IPS-NIHi11 (cell line): Measurements from ENCODE around the gene ZBTB12.
"Not testable (repeated sequence)": the region's sequence is repeated elsewhere in the genome, so short reads cannot be mapped to it uniquely, and the experiment has no call there.

ENCODE experiments used
- DNase-seq: peaks from one replicate; pipeline ENCODE4 v3.0.0; 2012; ENCODE audit warnings: mixed read lengths, low spot score

The ZBTB12 gene

DNA sequence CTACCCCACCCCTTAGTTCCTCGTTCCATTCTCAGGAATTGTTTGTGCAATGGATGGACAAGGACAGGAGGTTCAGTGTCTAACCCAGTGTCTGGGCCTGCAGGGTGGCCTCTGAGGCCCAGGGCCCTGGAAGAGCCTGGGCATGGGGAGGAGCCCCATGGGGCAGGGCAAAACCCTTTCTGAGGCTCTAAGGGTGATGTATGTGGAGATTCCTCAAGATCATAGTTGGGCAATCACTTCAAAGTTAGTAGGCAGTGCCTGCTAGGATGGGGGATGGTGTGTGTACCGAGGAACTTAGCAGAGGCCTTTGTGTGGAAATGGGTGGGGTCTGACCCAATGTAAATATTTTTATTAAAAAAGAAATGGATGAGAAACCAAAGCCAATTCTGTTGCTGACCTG lies 18.9 kb upstream of the ZBTB12 start:
- no peak for DNase-seq

DNA sequence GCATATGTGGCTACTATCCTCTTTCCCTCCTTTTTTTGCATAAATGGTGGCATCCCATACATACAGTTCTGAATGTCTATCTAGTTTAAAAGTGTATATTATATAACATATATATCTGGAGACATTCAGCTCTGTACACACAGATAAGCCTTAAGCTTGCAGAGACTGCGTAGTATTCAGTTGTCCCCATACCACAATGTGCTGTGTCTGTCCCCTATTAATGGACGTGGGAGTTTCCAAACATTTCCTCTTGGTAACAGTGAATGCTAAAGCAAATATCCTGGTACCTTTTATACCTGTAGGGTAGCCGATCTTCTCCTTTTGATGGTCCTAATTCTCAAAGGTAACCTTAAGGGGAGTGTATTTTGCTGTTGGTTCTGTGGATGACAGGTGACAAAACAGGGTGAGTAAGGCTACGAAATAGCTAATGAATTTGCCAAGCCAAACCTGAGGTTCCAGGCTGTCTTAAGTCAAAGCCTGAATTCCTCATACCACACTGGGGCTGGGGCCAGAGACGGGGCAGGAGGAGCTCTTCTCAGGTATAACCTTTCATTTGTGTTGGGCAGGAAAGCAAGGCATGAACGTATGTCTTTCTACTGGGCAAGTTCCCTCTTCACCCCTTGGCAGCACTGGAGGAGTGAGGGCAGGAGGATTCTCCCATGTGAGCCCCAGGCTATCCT lies 17.9 kb upstream of the ZBTB12 start:
- DNase-seq: no peak

GRCh38 chr6:31918069-31918720 lies 16.3 kb upstream of the ZBTB12 start:
- DNase-seq: no peak

GRCh38 chr6:31915756-31916155 lies 13.9 kb upstream of the ZBTB12 start:
- no peak for DNase-seq

DNA sequence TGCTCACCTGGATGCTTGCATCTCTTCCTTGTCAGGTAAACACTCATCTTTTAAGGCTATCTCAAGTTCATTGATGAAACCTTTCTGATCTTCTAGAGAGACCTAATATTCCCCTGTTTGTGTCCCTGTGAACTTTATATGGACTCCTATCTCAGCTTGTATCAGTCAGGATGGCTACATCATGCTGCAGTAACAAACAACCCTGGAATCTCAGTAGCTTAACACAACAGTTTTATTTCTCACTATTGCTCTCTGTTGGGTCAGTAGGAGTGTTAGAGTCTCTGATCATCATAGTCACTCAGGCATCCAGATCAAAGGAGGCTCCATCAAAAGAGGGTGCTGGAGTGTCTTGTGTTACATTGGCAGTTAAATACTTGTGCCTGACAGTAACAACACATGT lies 13.5 kb upstream of the ZBTB12 start:
- no peak for DNase-seq

DNA sequence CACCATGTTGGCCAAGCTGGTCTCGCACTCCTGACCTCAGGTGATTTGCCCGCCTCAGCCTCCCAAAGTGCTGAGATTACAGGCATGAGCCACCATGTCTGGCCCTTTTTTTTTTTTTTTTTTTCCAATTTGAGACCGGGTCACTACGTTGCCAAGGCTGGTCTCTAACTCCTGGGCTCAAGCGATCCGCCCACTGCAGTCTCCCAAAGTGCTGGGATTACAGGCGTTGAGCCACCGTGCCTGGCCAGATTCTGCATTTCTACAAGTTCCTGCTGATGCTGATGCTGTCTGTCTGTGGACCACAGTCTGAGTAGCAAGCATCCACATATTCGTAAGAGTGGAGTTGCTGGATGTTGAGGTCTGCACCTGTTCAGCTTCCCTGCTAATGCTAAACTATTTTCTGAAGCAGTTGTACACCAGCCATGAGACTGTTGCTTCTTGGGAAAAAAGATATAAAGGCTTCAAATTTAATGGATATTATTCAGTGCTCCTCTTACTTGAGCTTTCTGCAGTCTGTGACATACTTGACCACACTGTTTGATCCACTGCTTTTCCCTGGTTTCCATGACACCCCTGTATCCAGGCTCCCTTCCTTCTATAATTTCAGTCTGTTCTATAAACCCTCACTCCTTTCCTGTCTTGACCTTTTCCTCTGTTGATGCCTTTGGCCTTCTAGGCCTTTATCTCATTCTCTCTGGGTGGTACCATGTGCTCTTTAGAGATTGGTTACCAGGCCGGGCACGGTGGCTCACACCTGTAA lies 10.1 kb upstream of the ZBTB12 start:
- DNase-seq: no peak

- DNase-seq: not testable (repeated sequence)
Measured at GRCh38 chr6:31909298-31909697, 7.4 kb upstream of the ZBTB12 start.

- DNase-seq: no peak
Measured at GRCh38 chr6:31908791-31909190, 6.9 kb upstream of the ZBTB12 start.

- DNase-seq: not testable (repeated sequence)
Measured at GRCh38 chr6:31908255-31908654, 6.4 kb upstream of the ZBTB12 start.

DNA sequence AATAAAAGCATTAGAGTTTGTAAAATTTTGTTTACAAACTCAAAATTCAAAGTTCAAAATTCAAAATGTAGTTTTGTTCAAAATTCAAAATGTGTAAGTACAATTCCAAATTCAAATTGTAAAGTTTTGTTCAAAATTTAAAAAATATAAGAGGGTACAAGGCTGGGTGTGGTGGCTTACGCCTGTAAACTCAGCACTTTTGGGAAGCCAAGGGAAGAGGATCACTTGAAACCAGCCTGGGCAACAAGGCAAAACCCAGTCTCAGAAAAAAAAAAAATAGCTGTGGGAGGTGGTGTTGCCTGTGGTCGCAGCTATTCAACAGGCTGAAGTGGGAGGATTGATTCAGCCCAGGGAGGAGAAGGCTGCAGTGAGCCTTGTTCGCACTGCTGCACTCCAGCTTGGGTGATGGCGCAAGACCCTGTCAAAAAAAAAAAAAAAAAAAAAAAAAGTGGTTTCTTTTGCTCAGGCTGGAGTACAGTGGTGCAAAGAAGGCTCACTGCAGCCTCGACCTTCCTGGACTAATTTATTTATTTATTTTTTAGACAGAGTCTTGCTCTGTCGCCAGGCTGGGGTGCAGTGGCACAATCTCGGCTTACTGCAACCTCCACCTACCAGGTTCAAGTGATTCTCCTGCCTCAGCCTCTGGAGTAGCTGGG lies 5.4 kb upstream of the ZBTB12 start:
- no peak for DNase-seq

DNA sequence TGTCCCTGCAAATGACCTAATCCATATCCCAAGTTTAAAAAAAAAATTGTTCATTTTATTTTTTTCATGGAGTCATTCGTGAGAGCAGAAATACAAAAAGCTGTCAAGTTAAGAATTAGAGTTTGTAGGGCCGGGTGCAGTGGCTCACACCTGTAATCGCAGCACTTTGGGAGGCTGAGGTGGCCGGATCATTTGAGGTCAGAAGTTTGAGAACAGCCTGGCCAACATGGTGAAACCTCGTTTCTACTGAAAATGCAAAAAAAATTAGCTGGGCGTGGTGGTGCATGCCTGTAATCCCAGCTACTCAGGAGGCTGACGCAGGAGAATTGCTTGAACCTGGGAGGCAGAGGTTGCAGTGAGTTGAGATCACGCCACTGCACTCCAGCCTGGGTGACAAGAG lies 4.8 kb upstream of the ZBTB12 start:
- not testable (repeated sequence) for DNase-seq

GRCh38 chr6:31906122-31906521 lies 4.2 kb upstream of the ZBTB12 start:
- DNase-seq: peak; percentile 53

DNA sequence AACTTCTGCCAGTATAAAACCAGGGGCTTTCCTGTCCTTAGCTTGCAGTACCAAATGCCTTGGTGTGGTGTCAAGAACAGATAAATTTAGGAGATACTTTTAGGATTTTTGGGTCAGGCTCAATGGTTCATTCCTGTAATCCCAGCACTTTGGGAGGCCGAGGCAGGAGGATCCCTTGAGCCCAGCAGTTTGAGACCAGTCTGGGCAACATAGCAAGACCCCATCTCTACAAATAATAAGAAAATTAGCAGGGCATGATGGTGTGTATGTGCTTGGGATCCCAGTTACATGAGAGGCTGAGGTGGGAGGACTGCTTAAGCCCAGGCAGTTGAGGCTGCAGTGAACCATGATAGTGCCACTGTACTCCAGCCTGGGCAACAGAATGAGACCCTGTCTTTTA lies 3.2 kb upstream of the ZBTB12 start:
- no peak for DNase-seq

DNA sequence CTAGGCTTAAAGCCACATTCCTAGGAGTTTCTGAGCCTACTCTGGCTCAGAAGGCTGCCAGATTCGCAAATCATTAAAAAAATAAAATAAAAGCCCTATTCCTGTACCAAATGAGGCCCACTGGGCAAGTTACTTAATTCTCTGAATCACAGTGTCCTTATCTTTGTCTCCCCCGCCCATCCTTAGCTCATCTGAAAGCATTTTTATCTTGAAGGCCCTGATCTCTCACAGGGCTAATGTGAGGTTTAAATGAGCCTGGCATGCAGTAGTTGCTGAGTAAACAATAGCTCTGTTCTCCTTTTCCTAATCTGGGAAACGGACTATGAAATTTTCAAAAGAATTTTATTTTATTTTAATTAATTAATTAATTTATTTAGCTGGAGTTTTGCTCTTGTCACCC lies 2.1 kb upstream of the ZBTB12 start:
- DNase-seq: no peak

DNA sequence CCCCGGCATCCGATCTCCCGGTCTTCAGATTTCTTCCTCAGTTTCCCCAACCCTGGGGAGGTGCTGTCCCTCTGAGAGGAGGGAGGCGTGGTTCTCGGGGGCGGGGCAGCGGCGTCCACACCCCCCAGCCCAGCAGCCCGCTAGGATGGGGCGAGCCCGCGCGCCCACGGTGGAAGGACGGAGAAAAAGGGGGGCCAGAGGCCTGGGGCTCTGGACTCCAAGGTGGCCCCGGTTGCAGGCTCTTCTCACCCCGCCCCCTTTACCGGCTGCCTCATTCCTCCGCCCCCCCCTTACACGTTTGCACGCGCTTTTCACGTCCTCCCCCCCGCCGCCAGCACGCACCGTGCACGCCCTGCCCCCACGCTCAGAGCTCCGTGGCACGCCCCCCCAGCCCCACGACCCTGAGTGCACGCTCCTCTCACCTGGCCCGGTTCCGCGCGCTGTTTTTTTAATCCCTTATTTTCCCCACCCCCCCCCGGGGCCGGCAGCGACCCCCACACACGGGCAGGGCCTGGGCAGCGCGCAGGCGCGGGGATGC lies 402 bp downstream of the ZBTB12 start:
- peak; percentile 42 for DNase-seq

GRCh38 chr6:31900917-31901414 lies 920 bp downstream of the ZBTB12 start:
- no peak for DNase-seq

GRCh38 chr6:31899882-31900722 lies 1.8 kb downstream of the ZBTB12 start:
- DNase-seq: no peak

GRCh38 chr6:31899215-31899614 lies 2.7 kb downstream of the ZBTB12 start:
- DNase-seq: no peak

DNA sequence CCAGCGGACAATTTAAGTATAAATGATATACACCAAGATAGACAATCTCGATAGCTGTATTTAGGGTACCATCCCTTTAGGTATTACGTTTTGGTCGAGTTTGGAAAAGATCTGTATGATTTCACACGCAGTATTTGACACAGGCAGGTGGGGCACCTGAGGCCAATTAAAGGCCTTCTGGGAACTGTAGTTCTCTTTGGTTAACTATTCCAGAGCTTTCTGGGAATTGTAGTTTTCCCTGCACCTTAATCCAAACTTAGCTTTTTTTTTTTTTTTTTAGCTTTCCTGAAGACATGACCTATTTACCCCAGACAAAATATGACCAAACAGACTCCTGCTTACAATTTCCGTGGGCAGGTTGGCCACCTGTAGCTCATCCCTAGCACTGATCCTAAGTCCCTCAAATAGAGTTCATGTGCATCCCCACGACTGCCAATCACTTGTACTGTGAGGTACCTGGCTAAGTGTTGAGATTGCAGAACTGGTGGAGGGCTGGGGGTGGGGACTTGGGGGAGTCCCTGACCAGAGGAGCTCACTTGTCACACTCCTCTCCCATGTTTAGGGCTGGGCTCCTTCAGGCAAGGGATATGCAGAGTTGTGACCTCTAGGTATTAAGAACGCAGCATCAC lies 3.4 kb downstream of the ZBTB12 start:
- no peak for DNase-seq

GRCh38 chr6:31897612-31898382 lies 4.1 kb downstream of the ZBTB12 start, which contains the start of gene EHMT2:
Gene EHMT2 (minus strand): TSS chr6:31897698. CDS start chr6:31897677, 21 bp downstream.
- peak; percentile 86 for DNase-seq
